PC-3 (cell line): Measurements from ENCODE around the gene PRKCD.

ENCODE experiments used
- EZH2 ChIP-seq: fragments of 300-600 bp; sonication (generic); IDR thresholded peaks from one replicate; pipeline ENCODE4 v1.6.1; 2017; ENCODE audit warnings: antibody characterized with exemption, mild to moderate bottlenecking, low read length; ENCODE audit not compliant: unreplicated experiment
- EZH2phosphoT487 ChIP-seq: fragments of 300-600 bp; sonication (generic); IDR thresholded peaks from 2 replicates; pipeline ENCODE4 v1.6.1; 2018; ENCODE audit warnings: mild to moderate bottlenecking, antibody characterized with exemption, low read length, borderline replicate concordance
- TF ChIP-seq, protein P1 (sequence below): fragments of 300-600 bp; sonication (generic); conservative IDR thresholded peaks from 2 replicates; pipeline ENCODE4 v1.5.1; 2017; ENCODE audit warnings: antibody characterized with exemption, low read depth, mild to moderate bottlenecking, low read length

DNA sequence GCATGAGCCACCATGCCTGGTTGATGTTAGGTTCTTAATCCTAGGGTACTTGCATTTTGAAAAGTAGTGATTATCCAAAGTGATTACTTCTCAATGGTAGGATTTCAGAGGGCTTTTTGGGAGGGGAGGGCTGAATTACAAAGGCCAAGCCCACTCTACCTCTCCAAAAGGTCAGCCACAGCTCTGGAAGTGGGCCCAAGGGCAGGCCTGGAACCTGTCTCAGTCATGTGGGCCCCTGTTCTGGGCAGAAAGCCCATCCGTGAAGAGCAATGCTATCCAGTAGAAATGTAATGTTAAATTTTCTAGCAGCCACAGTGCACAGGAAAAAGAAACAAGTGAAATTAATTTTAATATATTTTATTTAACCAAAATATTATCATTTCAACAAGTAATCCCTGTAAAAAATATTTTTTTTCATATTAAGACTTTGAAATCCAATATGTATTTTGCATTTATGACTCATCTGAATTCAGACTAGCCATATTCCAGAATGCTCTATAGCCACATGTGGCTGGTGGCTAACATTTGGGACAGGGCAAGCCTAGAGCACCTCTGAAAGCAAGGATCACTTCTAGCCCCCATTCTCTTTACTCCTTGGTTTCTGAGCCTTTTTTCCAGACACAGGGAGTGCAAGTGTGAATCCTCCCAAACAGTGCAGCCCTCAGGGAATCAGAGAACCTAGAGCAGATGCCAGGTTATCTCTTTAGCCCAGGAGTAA is 47.6 kb upstream of the PRKCD start:
- TF ChIP-seq, protein P1, sequence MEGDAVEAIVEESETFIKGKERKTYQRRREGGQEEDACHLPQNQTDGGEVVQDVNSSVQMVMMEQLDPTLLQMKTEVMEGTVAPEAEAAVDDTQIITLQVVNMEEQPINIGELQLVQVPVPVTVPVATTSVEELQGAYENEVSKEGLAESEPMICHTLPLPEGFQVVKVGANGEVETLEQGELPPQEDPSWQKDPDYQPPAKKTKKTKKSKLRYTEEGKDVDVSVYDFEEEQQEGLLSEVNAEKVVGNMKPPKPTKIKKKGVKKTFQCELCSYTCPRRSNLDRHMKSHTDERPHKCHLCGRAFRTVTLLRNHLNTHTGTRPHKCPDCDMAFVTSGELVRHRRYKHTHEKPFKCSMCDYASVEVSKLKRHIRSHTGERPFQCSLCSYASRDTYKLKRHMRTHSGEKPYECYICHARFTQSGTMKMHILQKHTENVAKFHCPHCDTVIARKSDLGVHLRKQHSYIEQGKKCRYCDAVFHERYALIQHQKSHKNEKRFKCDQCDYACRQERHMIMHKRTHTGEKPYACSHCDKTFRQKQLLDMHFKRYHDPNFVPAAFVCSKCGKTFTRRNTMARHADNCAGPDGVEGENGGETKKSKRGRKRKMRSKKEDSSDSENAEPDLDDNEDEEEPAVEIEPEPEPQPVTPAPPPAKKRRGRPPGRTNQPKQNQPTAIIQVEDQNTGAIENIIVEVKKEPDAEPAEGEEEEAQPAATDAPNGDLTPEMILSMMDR, result no peak
- TF ChIP-seq EZH2 (no peak), EZH2phosphoT487 (no peak)
